ENCODE data around the gene SASS6.

SASS6 gene

GRCh38 chr1:100039591-100039990 lies 93.1 kb downstream of the SASS6 start:
- no peak for DNase-seq

DNA sequence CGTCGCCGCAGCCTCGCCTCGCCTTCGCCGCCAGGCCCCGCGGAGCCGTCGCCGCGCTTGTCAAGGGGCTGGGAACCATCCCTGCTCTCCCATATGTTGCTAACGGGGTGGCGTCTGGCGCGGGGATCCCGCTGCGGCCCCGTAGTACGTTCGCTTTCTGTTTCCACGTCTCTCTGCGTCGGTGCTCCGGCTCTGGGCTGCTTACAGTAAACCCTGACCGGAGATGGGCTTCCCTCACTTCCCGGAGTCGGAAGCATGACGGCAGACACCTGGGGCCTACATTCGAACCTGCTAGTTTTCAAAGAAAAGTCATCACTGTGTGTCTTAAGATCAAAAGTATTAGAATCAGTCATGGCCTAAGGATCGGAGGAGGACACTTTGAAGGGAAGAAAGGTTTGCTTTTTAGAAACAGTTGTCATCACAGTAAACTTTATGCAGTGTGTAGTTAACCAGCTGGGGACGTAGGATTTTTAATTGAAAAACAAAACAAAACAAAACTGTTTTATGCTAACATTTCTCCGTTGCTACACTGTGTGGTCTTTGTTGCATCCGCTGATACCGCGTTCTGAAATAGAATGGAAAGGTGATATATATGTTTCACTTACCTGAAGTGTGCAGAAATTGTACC lies 94.0 kb downstream of the SASS6 start:
- DNase-seq: peak; percentile 45 to 78

GRCh38 chr1:100037927-100038659 lies 94.6 kb downstream of the SASS6 start:
- DNase-seq: peak; percentile 55 to 92

GRCh38 chr1:100037656-100037926 lies 95.1 kb downstream of the SASS6 start:
- no peak for DNase-seq

DNA sequence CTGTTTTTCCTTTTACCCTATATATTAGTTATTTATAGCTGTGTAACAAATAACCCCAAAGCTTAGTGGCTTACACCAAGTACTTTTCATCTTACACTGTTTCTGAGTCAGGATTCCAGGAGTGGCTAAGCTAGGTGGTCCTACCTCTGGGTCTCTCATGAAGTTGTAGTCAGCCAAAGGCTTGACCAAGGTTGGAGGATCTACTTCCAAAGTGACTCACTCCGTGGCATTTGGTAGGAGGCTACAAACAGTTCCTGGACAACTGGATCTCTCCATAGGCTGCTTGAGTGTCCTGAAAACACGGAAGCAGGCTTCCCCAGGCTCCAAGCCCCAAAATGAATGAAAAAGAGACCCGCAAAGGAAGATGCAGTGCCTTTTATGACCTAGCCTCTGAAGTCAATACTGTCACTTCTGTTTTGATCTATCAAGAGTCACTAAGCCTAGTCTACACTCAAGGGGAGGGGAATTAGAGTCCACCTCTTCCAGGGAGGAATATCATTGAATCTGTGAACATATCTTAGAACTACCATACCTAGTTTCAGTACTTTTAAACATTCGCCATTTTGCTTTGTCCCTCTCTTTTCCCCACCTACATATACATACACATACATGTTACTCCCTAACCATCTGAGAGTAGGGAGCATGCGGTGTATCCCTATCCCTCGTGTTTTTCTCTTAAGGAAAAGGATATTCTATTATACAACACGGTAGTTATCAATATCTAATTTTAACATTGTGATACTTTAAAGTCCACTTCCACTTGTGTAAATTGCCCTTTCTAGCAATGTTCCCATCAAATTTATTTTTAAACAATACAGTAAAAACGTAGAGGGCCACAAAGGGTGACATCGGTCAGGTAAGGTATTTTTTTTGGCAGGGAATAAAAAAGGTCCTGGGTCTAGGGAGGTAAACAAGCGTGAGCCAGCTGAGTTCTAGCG lies 95.7 kb downstream of the SASS6 start:
- peak; percentile 30 to 43 for DNase-seq

DNA sequence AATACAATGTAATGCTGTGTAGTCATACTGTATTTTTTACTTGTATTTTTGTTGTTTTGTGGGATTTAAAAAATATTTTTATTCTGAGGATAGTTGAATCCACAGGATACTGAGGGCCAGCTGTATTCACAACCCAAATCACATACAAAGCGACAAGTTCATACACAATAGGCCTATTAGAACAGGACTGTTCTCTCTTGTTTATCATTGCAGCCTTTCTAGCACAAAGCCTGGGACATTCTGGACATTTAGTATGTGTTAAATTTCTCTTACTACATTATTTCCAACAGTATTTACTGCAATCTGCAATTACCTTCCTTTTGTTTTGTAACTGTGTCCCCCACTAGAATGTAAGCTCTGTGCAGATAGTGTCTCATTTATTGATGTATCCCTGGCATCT lies 97.5 kb downstream of the SASS6 start:
- no peak for DNase-seq

DNA sequence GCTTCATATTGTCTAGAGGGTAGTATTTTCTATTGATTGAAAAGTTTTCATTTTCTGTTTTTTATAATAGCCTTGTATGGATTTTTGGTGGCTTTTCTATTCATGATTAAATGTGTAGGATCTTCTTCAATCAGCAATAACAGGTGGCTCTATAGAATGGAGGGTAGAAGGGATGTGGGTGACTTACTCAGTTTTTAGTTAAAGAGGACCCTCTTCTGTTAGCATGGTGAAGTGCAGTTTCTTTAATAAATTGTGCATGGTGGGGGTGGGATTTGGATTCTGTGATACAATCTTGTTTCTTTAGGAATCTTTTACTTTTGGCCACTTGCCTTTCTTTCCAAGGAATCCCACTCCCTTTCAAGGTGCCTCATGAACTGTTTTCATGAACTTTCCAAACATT lies 98.3 kb downstream of the SASS6 start:
- DNase-seq: peak; percentile 2 to 42
